ENCODE measurements around the gene LRRC8E. TPM values are rescaled to one million over a fixed set of nuclear protein-coding genes. Genes with fewer than 3 reads are reported as not detected.
"Not testable (repeated sequence)": the region's sequence is repeated elsewhere in the genome, so short reads cannot be mapped to it uniquely, and the experiment has no call there.

Gene LRRC8E
- total RNA-seq, 1 donor from 2014 or later: under 0.01 TPM

GRCh38 chr19:7855426-7856108 lies 32.7 kb upstream of the LRRC8E start:
- DNase-seq (ENCODE audit: low read depth in 2 of 2): no peak

DNA sequence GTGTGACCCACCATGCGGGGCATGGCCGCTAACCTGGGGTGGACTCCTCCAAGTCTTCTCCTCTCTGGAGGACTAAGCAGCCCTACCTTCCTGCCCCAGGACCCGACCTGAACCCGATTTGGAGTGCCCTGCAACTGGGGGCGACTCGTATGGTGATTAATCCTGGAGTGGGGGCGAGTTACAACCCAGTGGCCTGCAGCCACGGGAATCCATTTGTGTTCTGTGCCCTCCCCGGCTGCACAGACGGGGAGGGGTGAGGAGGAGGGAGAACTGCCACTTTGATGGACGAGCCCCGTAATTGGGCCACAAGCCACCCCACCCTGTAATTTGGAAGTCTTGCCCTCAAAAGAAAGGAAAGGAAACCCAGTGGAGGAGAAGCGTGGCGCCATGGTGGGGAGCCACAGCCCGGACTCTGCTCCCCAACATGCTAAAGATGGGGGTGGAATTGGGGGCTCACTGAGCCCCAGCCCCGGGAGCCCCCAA lies 32.2 kb upstream of the LRRC8E start:
- DNase-seq (ENCODE audit: low read depth in 2 of 2): no peak

- DNase-seq (ENCODE audit: low read depth in 2 of 2): no peak
Observed at GRCh38 chr19:7856679-7857663, 31.3 kb upstream of the LRRC8E start.

DNA sequence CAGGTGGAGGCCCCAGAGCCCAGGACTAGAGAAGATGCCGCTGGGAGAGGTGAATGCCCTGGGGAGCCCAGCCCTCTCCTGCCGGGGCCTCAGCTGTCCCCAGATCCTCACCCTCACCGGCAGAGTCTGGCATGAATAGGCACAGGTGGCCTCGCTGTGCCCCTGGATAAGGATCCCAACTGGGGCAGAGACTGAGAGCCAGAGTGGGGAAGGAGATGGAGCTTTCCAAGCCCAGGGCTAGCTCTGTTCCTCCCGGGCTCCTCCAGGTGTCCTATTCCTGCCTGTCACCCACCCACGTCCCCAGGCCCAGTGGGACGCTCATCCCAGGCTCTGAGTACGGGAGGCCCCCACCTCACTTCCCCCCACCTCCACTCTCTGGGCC lies 30.6 kb upstream of the LRRC8E start:
- no peak for DNase-seq (ENCODE audit: low read depth in 2 of 2)

GRCh38 chr19:7858109-7858770 lies 30.1 kb upstream of the LRRC8E start:
- DNase-seq (ENCODE audit: low read depth in 2 of 2): no peak

DNA sequence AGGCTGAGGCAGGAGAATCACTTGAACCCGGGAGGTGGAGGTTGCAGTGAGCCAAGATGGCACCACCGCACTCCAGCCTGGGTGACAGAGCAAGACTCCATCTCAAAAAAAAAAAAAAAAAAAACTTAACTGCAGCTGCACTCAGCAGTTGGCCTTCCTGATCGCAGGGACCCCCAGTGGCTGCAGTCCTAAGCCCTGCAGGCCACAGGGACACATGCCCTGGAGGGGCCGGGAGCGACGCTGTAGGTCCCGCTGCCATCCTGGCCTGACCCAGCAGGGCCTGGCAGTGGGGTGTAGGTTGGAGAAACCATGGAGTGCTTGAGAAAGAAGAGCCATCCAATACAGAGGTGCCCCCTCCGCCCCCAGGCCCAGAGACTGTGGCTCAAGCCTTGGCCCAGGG lies 29.2 kb upstream of the LRRC8E start:
- not testable (repeated sequence) for DNase-seq (ENCODE audit: low read depth in 2 of 2)

DNA sequence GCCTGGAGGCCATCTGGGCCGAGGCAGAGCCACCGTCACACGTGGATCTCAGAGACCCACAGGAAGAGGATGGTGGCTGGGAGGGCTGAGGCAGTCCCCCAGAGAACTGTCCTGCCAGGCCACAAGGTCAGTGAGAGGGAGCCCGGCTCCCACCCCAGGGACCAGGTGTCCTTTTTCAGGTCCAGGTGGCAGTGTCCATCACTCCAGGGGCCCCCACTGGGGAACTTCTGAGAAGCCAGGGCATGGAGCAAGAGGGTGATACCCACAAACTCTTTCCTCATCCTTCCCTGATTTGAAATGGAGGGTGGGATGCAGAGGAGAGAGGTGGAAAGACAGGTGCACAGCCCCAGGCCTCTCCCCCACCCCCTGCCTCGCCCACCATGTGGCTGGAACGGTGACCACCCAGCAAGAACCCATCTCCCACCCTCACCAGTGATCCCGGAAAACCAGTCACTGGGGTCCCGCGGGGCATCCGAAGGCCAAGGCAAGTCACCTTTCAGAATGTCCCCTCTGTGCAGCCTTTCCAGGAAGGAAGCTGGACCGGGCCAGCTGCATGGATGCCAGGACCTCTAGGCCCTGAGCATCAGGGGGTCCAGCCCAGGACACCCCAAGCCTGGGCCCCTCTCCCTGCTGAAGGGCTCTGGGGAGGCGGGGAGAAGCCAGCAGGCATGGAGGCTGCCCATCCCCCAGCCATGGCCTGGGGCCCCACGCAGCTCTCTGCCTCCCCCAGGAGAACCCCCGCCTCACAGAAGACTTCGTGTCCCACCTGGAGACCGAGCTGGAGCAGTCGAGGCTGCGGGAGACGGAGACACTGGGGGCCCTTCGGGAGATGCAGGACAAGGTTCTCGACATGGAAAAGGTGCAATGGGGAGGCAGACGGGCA lies 28.2 kb upstream of the LRRC8E start:
- DNase-seq (ENCODE audit: low read depth in 2 of 2): no peak

DNA sequence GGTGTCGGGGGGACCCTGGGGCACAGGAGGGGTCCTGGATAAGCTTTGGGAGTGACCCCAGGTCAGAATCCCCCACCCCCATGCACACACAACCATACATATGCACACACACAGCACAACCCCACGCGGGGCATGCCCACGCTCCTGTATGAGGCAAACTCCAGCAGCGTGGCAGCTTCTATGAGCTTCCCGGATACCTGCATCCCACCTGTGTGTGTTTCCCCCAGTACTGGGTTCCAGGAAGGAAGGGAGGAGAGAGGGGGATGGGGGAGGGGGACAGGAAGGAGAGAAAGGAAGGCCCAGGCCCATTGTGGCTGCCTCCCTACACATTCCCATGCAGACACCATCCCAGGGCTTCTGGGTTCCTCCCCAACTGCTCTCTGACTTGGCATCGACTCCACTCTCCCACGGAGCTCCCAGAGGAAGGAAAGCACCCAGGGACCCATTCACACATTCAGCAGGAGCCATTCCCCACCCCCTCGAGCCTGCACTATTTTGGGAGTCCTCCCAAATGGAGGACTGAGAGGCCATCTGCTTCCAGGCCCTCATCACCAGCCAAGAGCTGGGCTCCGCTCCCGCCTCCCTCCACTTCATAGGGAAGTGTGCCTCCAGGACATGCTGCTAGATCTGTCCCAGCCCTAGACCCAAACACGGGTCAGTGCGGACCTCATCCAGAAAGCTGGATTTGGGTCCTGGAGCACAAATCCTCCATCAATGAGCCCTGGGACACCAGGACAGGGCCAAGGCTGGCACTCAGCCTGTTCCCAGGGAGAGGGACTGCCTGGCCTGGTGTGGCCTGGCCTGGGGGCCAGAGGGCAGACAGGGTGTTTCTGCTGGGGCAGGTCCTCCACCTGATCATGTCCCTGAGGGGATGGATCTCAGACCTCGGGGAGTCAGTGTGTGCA lies 27.3 kb upstream of the LRRC8E start:
- DNase-seq (ENCODE audit: low read depth in 2 of 2): no peak

- no peak for DNase-seq (ENCODE audit: low read depth in 2 of 2)
Observed at GRCh38 chr19:7861619-7862412, 26.5 kb upstream of the LRRC8E start.

DNA sequence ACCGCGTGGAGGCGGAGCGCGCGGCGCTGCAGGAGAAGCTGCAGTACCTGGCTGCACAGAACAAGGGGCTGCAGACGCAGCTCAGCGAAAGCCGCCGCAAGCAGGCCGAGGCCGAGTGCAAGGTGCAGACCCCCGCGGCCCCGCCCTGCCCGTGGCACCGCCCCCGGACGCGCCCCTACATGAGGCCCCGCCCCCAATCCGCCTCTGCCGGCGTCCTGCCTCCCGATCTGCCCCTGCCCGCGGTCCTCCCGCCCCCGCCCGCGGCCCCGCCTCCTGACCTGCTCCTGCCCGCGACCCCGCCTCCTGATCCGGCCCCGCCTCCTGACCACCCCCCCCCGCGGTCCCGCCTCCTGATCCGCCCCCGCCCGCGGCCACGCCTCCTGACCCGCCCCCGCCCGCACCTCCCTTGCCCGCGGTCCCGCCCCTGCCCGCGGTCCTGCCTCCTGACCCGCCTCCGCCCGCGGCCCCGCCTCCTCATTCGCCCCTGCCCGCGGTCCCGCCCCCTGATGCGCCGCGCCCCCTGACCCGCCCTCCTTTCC lies 25.8 kb upstream of the LRRC8E start:
- DNase-seq (ENCODE audit: low read depth in 2 of 2): peak; percentile 50 to 77

DNA sequence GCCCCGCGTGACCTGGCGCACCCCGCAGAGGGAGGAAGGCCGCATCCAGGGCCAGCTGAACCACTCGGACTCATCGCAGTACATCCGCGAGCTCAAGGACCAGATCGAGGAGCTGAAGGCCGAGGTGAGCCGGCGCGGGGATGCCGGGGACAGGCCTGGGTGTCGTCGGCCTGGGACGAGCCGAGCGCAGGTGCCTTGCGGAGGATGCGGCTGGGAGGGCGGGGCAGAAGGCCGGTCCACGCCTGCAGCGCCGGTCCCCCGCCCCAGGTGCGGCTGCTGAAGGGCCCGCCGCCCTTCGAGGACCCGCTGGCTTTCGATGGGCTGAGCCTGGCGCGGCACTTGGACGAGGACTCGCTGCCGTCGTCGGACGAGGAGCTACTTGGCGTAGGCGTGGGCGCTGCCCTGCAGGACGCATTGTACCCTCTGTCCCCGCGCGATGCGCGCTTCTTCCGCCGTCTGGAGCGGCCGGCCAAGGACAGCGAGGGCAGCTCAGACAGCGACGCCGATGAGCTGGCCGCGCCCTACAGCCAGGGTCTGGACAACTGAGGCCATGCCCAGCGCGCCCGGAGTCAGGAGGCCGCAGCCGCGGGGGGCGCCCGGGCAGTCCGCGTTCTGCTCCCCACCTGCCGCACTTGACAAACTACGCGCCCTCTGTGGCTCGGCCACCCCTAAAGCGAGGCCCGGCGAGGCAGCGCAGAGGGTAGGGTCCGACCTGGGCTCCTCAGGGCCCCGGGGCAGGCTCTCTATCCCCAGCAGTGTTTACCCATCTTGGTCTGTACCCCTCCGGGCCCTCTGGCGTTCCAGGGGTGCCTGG lies 24.9 kb upstream of the LRRC8E start:
- no peak for DNase-seq (ENCODE audit: low read depth in 2 of 2)

DNA sequence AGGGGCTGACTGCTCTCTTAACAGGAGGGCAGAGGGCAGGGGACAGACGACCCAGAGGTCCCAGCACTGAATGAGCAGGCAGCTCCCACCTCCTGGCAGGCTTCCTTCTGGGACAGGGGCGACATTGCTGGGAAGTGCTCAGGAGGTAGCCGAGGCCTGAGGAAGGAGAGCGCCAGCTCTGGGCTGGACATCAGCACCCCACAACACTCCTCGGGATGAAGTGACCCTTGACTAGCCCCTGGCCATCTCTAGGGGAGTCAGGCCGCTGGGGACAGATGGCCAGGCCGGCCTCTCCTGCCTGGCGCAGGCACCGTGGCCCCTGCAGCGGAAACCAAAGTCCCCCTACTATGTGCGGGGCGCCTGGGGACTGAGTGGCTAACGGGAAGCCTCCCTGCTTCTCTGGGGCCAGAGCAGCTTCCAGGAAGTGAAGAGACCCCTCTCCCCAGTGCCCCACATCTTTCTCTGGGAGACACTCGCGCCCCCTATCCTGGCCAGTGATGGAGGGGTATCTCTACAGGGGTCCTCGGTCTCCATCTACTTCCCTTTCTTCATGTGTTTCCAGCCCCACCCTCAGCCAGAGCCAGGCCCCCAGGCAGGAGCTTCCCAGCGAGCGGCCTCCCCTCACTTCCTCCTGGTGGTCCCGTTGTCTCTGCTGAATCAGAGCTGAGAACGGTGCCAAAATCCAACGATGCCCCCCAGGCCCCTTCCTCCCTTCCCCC lies 24.2 kb upstream of the LRRC8E start:
- DNase-seq (ENCODE audit: low read depth in 2 of 2): no peak

DNA sequence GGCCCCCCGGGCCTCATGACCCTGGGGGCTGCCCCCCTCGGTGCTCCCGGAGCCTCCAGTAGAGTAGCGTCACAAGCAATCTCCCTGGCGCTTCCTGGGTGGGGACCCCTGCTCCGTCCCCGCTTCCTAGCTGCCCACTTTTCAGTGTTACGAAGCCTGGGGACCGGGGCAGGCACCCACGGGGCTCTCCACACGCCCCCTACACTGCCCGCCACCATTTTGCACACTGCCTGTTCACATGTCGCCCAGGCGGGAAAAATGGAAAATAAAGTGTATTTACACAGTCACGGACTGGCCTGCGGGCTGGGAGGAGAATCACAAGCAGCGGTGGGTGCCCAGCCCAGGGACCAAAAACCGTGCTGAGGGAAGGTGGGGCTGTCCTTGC lies 23.6 kb upstream of the LRRC8E start:
- no peak for DNase-seq (ENCODE audit: low read depth in 2 of 2)

DNA sequence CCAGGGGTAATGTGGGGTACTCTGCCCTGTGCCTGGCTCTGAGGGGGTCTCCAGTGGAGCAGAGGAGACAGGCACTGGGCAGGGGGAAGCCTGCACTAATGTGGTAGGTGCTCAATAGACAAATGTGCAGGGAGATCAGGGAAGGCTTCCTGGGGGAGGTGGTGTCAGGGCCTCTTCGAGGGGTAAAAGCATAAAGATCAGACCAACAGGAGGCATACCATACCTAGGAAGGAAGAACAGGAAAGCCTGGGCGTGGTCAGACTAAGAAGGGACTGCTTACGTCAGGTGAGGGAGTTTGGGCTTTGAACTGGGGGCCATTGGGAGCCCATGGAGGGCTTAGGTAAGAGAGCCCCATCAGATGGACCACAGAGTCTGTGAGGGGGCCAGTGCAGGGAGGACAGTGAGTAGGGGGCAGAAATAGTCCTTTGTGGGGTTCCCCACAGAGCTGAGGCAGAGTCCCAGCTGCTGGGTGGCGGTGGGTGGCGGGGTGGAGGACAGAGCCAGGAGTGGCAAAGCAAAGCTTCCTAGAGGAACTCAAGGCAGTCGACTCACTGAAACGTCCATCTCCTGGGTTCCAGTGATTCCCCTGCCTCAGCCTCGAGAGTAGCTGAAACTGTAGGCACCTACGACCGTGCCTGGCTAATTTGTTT lies 22.9 kb upstream of the LRRC8E start:
- no peak for DNase-seq (ENCODE audit: low read depth in 2 of 2)

DNA sequence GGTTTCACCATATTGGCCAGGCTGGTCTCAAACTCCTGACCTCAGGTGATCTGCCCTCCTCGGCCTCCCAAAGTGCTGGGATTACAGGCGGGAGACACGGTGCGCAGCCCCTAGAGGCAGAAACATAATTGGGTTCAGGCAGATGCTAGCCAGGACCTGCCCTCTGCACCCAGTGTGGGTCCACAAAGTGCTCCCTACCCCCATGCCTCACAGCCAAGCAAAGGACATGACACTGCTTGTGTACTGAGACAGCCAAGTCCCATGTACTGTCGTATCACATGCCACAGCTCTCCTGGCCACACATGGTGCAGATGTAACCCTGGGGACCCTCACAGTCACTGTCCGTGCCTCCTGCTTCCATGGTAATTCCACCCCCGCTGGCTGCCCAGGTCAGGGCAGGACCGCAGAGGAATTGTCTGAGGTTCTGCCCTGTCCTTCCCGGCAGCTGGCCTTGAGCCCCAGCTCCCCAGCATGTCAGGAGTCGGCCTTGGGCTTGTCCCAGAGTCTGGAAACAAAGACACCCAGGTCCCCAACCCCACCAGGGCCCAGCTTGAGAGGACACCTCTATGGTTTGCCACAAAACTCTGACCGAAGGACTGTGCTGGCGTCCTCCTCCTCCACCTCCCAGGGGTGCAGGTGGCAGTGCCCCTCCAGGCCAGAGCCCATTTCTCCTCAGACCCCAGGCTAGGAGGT lies 21.8 kb upstream of the LRRC8E start:
- no peak for DNase-seq (ENCODE audit: low read depth in 2 of 2)

Data from lung microvascular endothelial cell (primary cell).